Tibial artery (tissue), 4 donors: Measurements from ENCODE around the gene PLSCR3.
A peak's percentile ranks its signal among the peaks of the same experiment; 100 is the strongest.

Source experiments
- DNase-seq, 2 donors: peaks; one replicate each; pipeline ENCODE4 v3.0.0-alpha.2; 2019
- H3K27ac ChIP-seq, 2 donors: fragments of 200-600 bp; sonication (generic) in 1 of 2; 1 replicate in 1 of 2; 2 replicates in 1 of 2; pipeline ENCODE4 v1.5.1; 2018 to 2019; ENCODE audit warnings: mild to moderate bottlenecking in 1 of 2
- H3K27me3 ChIP-seq, 2 donors: fragments of 200-600 bp; sonication (generic) in 1 of 2; one replicate each; pipeline versions ENCODE4 v1.5.1 to v1.6.0; 2016 to 2019
- H3K36me3 ChIP-seq, 3 donors: fragments of 200-600 bp; sonication (generic) in 2 of 3; one replicate each; pipeline ENCODE4 v1.5.1; 2016 to 2019; ENCODE audit warnings: mild to moderate bottlenecking in 2 of 3
- H3K4me1 ChIP-seq, 4 donors: fragments of 200-600 bp; sonication (generic) in 2 of 4; 1 replicate in 3 of 4; 2 replicates in 1 of 4; pipeline ENCODE4 v1.5.1; 2016 to 2019
- H3K4me3 ChIP-seq, 2 donors: fragments of 200-600 bp; sonication (generic) in 1 of 2; 1 replicate in 1 of 2; 2 replicates in 1 of 2; pipeline ENCODE4 v1.5.1; 2018 to 2019; ENCODE audit warnings: mild to moderate bottlenecking in 2 of 2
- H3K9me3 ChIP-seq, 3 donors: fragments of 200-600 bp; sonication (generic) in 1 of 3; one replicate each; pipeline ENCODE4 v1.5.1; 2016 to 2019
- intact Hi-C: fragments of 100-400 bp; cut with DNase I; formaldehyde crosslinking; loops from one replicate; pipeline ENCODE4 v1.15.0; 2023; ENCODE audit warnings: low total_unique reads
- TF ChIP-seq, protein P1 (sequence below), 2 experiments: fragments of 200-600 bp in 1 of 2; fragments of 450-650 bp in 1 of 2; IDR thresholded peaks; one replicate each; pipeline ENCODE4 v1.5.1; 2017 to 2019; ENCODE audit warnings: antibody characterized with exemption in 2 of 2, mild to moderate bottlenecking in 1 of 2, moderate library complexity in 1 of 2

Gene PLSCR3

DNA sequence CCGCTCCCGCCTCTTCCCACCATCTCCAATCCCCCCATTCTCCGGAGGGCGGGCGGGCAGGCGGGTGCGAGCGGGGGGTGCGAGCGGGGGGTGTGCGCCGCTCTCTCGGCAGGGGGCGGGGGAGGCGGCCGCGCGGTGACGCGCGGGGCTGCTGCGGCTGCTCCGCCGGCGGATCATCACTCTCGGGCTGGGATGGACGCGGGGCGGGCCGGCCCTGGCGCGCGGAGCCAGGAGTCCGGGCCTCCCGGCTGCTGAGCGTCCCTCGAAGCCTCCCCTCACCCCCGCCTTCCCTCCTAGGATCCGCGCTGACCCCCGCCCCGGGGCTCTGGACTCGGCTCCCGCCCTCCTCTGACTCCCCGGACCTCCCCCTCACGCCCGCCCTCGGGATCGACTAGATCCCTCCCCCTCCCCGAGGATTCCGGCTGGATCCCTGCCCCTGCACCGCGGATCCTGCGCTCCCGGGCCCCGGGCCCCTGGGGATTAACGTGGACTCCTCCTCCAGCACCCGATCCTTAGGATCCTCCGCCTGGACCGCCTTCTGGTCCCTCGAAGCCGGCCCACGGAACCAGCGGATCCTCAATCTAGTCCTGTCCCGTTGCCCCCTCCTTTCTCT, 10.5 kb upstream of the PLSCR3 start:
- intact Hi-C loops = no loop called here
- H3K4me3 ChIP-seq = peak overlapping the region; percentile 61 to 74
- H3K4me1 ChIP-seq = peaks cover 0 to 33% (median 24%) of the 10 kb centered on the region in 4 donors
- TF ChIP-seq, protein P1, sequence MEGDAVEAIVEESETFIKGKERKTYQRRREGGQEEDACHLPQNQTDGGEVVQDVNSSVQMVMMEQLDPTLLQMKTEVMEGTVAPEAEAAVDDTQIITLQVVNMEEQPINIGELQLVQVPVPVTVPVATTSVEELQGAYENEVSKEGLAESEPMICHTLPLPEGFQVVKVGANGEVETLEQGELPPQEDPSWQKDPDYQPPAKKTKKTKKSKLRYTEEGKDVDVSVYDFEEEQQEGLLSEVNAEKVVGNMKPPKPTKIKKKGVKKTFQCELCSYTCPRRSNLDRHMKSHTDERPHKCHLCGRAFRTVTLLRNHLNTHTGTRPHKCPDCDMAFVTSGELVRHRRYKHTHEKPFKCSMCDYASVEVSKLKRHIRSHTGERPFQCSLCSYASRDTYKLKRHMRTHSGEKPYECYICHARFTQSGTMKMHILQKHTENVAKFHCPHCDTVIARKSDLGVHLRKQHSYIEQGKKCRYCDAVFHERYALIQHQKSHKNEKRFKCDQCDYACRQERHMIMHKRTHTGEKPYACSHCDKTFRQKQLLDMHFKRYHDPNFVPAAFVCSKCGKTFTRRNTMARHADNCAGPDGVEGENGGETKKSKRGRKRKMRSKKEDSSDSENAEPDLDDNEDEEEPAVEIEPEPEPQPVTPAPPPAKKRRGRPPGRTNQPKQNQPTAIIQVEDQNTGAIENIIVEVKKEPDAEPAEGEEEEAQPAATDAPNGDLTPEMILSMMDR (IDR thresholded peaks at IDR 0.05) = no peak
- H3K27me3 ChIP-seq = no peaks in the 10 kb centered on the region
- no peaks in the 10 kb centered on the region for H3K9me3 ChIP-seq
- DNase-seq = peak in 1 of 2 donors; percentile 84
- H3K36me3 ChIP-seq = peaks cover 4 to 18% (median 9%) of the 10 kb centered on the region in 3 donors
- H3K27ac ChIP-seq = peak overlapping the region; percentile 88 to 90

DNA sequence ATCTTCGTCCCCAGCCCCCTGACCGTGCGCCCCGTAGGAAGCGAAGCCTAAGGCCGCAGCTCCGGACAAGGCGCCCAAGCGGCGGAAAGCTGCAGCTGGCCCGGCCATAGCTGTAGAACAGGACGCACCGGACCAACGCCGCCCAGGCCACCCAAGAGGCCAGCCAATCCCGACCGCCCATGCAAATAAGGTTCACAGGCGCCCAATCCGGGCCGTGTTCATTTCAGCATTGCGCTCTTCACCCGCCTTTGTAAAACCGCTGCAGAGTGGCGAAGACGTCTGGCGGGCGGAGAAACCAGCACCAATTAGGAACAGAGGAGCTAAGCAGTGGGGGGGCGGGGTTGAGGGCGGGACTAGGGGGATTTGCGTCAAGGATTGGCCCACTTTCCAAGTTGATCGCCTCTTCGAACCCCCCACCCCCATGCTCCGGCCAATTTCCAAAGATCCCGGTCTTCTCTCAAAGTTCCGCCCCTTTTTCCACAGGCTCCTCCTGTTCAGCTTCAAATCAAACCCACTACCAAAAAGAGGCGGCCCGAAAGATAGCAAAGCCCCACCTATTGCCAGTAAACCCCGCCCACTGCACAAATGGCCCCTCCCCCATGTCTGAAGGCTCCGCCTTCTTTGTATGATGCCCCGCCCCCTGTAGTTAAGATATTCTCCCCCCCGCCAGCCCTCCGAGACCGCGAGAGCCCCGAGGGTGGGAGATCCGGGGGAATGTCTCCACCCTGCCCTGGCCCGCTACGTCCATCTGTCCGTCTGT, 9.8 kb upstream of the PLSCR3 start, which contains the start of gene TMEM256:
TMEM256 (minus strand) TSS at position 121 of the 760 bp plus-strand sequence; CDS start at position 108, 13 bp downstream.
- Histone ChIP-seq H3K27ac (peak within 1 kb of the TSS; percentile 90), H3K9me3 (no peaks in the 10 kb centered on the region), H3K4me3 (peak within 1 kb of the TSS; percentile 61 to 74), H3K4me1 (peaks cover 0 to 33% (median 24%) of the 10 kb centered on the region in 4 donors), H3K27me3 (no peaks in the 10 kb centered on the region), H3K36me3 (peaks cover under 1 to 11% (median 2%) of the 10 kb centered on the region in 3 donors)
- intact Hi-C loops = no loop called here
- TF ChIP-seq, protein P1 (IDR thresholded peaks at IDR 0.05) = peak in 1 of 2 experiments; percentile 34
- peak; percentile 99 to 100 for DNase-seq

DNA sequence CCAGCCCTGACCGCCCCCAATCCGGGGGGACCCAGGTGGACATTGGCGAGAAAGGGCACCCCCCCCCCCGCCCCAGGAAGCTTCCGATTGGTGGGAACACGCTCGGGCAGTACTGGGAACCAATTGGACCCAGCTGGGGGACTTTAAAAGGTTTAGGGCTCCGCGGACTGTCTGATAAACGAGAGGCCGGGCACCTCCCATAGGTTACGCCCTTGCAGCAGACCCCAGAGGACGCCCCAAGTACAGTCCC, 9.3 kb upstream of the PLSCR3 start:
- TF ChIP-seq, protein P1 (IDR thresholded peaks at IDR 0.05) = no peak
- Histone ChIP-seq H3K9me3 (no peaks in the 10 kb centered on the region), H3K27ac (peak overlapping the region; percentile 90), H3K4me1 (peaks cover 0 to 33% (median 24%) of the 10 kb centered on the region in 4 donors), H3K4me3 (peak overlapping the region; percentile 61 to 74), H3K36me3 (peaks cover 0 to 6% (median 0%) of the 10 kb centered on the region in 3 donors), H3K27me3 (no peaks in the 10 kb centered on the region)
- intact Hi-C loops = no loop called here
- DNase-seq = no peak

DNA sequence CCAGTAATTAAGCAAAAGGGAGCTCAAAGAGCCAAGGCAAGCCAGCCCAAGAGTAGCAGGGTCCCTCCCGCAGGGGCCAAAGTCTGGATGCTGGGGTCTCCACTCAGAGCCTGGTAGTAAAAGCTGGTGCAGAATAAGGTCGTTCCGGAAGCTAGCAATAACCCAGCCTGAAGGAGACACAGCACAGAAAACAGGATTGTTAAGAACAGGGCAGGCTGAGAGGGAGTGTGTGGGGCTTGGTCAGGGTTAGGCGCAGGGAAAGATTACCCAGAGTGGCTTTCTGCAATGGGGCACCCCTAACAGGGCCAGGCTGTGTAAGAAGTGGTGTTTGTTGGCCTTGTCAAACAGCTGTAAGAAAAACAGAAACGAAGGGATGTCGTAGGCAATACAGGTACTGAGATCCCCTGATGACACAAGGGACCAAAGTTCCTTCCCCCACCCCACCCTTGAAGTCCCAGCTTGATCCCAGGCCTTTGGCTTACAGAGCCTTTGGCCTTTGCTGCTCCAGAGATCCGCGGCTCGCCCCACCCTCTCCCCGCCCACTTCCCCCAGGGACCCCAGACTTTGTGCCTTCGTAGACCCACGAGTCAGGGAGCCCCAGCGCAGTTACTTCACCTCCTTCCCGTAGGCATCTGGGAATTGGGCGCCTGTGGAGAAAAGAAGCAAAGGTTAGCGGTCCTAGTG, 8.9 kb upstream of the PLSCR3 start:
- Histone ChIP-seq H3K4me3 (peak overlapping the region; percentile 61 to 74), H3K36me3 (peaks cover 0 to 1% (median 0%) of the 10 kb centered on the region in 3 donors), H3K27ac (peak overlapping the region; percentile 90), H3K4me1 (peaks cover 0 to 33% (median 24%) of the 10 kb centered on the region in 4 donors), H3K27me3 (no peaks in the 10 kb centered on the region), H3K9me3 (no peaks in the 10 kb centered on the region)
- peak in 1 of 2 donors; percentile 63 for DNase-seq
- intact Hi-C loops = no loop called here
- TF ChIP-seq, protein P1 (IDR thresholded peaks at IDR 0.05) = no peak

DNA sequence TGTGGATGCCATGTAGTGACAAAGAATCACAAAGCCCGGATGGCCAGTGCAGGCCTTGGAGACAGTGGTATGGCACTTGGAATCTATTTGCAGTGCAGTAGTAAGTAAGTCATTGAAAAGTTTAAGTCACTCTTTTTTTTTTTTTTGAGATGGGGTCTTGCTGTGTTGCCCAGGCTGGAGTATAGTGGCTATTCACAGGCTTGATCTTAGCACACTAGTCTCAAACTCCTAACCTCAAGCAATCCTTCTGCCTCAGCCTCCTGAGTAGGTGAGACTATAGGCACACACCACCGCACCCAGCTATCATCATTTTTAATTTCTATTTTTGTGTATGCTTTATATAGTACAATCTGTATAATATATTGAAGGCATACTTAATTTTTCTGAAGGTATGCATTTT, 4.3 kb upstream of the PLSCR3 start:
- no peaks in the 10 kb centered on the region for H3K9me3 ChIP-seq
- H3K4me3 ChIP-seq = no peak overlapping the region
- H3K4me1 ChIP-seq = peaks cover 0 to 28% (median 25%) of the 10 kb centered on the region in 4 donors
- no peaks in the 10 kb centered on the region for H3K36me3 ChIP-seq
- H3K27me3 ChIP-seq = no peaks in the 10 kb centered on the region
- no peak overlapping the region for H3K27ac ChIP-seq
- intact Hi-C loops = no loop called here
- DNase-seq = no peak
- TF ChIP-seq, protein P1 (IDR thresholded peaks at IDR 0.05) = no peak
